IMR-90 (cell line): ENCODE measurements around the gene GSG1L. TPM values are rescaled to one million over a fixed set of nuclear protein-coding genes. Genes with fewer than 3 reads are reported as not detected.

ENCODE experiments used
- ATAC-seq: fragments of 200-7000 bp; cut with Tn5 transposase; 2 replicates; pipeline ENCODE4 v1.9.1; 2020; ENCODE audit warnings: low read depth, mild to moderate bottlenecking, moderate library complexity
- BruUV-seq: library from RNA; stranded (reverse); fragments of 400-500 nt; replicated peaks from 2 replicates; lab custom pipeline; 2021; lab: Mats Ljungman, UMichigan
- CTCF ChIA-PET: fragments of 300-600 bp; formaldehyde crosslinking; extraction: SDS; loops from one replicate; lab custom pipeline; 2021; ENCODE audit warnings: antibody characterized with exemption; lab: Yijun Ruan, JAX
- POLR2A ChIA-PET: fragments of 300-600 bp; sonication (Branson Sonifier 250); formaldehyde crosslinking; loops from one replicate; lab custom pipeline; 2022; ENCODE audit warnings: antibody characterized with exemption; ENCODE audit not compliant: unreplicated experiment; lab: Charles Lee
- DNase-seq: peaks from one replicate; pipeline ENCODE4 v3.0.0; 2013
- H2AFZ ChIP-seq: replicated peaks from 2 replicates; pipeline ENCODE3; 2013; ENCODE audit warnings: low read length, mild to moderate bottlenecking; ENCODE audit not compliant: poor library complexity
- H2AK5ac ChIP-seq: 2 replicates; pipeline ENCODE4 v1.6.1; 2013; ENCODE audit warnings: low read depth, low read length, inconsistent platforms
- H2AK9ac ChIP-seq: replicated peaks from 2 replicates; pipeline ENCODE3; 2013; ENCODE audit warnings: mild to moderate bottlenecking, low read depth, low read length, moderate library complexity; ENCODE audit not compliant: poor library complexity
- H2BK120ac ChIP-seq: 2 replicates; pipeline ENCODE4 v1.6.1; 2013; ENCODE audit warnings: low read depth, low read length, inconsistent platforms
- H2BK15ac ChIP-seq: 3 replicates; pipeline ENCODE4 v1.6.1; 2013; ENCODE audit warnings: low read depth, low read length, inconsistent platforms
- H2BK20ac ChIP-seq: 2 replicates; pipeline ENCODE4 v1.6.1; 2013; ENCODE audit warnings: low read depth, mild to moderate bottlenecking, inconsistent platforms, low read length, moderate library complexity
- H2BK5ac ChIP-seq: 2 replicates; pipeline ENCODE4 v1.6.1; 2013; ENCODE audit warnings: mild to moderate bottlenecking, low read depth, low read length, inconsistent platforms; ENCODE audit not compliant: poor library complexity, severe bottlenecking
- H3K14ac ChIP-seq: replicated peaks from 2 replicates; pipeline ENCODE4 v1.6.1; 2013; ENCODE audit warnings: low read depth, low read length, inconsistent platforms
- H3K18ac ChIP-seq: 2 replicates; pipeline ENCODE4 v1.6.1; 2013; ENCODE audit warnings: low read depth, low read length, control low read depth
- H3K23ac ChIP-seq: 2 replicates; pipeline ENCODE4 v1.6.1; 2013; ENCODE audit warnings: low read depth, low read length, inconsistent platforms
- H3K27ac ChIP-seq: 2 replicates; pipeline ENCODE4 v1.5.1; 2013; ENCODE audit warnings: mild to moderate bottlenecking, control low read depth, low read length; ENCODE audit not compliant: insufficient read depth
- H3K27me3 ChIP-seq: 2 replicates; pipeline ENCODE4 v1.6.1; 2013; ENCODE audit warnings: low read length; ENCODE audit not compliant: control insufficient read depth, insufficient read depth
- H3K36me3 ChIP-seq: 2 replicates; pipeline ENCODE4 v1.6.1; 2013; ENCODE audit warnings: low read length, mixed read lengths; ENCODE audit not compliant: control insufficient read depth, insufficient read depth
- H3K4ac ChIP-seq: 2 replicates; pipeline ENCODE4 v1.6.1; 2013; ENCODE audit warnings: low read depth, low read length, inconsistent platforms
- H3K4me1 ChIP-seq: 2 replicates; pipeline ENCODE4 v1.6.1; 2013; ENCODE audit warnings: low read length, mixed read lengths; ENCODE audit not compliant: control insufficient read depth, insufficient read depth
- H3K4me2 ChIP-seq: 2 replicates; pipeline ENCODE4 v1.6.1; 2013; ENCODE audit warnings: low read depth, mild to moderate bottlenecking, control low read depth, low read length, moderate library complexity
- H3K4me3 ChIP-seq: 2 replicates; pipeline ENCODE4 v1.5.1; 2013; ENCODE audit warnings: low read depth, mild to moderate bottlenecking, control low read depth, low read length, moderate library complexity; ENCODE audit not compliant: insufficient read depth
- H3K56ac ChIP-seq: 2 replicates; pipeline ENCODE4 v1.6.1; 2013; ENCODE audit warnings: low read length, inconsistent platforms; ENCODE audit not compliant: insufficient read depth; ENCODE audit errors: extremely low read depth
- H3K79me1 ChIP-seq, 2 experiments: 2 replicates each; pipeline ENCODE4 v1.6.1; 2013; ENCODE audit warnings: low read length in 2 of 2, inconsistent platforms in 1 of 2, low read depth in 1 of 2
- H3K9ac ChIP-seq: 2 replicates; pipeline ENCODE4 v1.6.1; 2013; ENCODE audit warnings: low read depth, low read length, control low read depth
- H3K9me1 ChIP-seq: 2 replicates; pipeline ENCODE4 v1.6.1; 2013; ENCODE audit warnings: low read length, inconsistent platforms; ENCODE audit not compliant: insufficient read depth
- H3K9me3 ChIP-seq: 2 replicates; pipeline ENCODE4 v1.6.1; 2013; ENCODE audit warnings: low read length; ENCODE audit not compliant: control insufficient read depth, insufficient read depth
- H4K20me1 ChIP-seq: 2 replicates; pipeline ENCODE4 v1.6.1; 2013; ENCODE audit warnings: low read length, inconsistent platforms; ENCODE audit not compliant: insufficient read depth
- H4K5ac ChIP-seq: 2 replicates; pipeline ENCODE4 v1.6.1; 2013; ENCODE audit warnings: mild to moderate bottlenecking, low read depth, low read length, control low read depth
- H4K8ac ChIP-seq, 2 experiments: 2 replicates each; pipeline ENCODE4 v1.6.1; 2013; ENCODE audit warnings: low read depth in 2 of 2, low read length in 2 of 2, control low read depth in 1 of 2, inconsistent platforms in 1 of 2
- H4K91ac ChIP-seq: 2 replicates; pipeline ENCODE4 v1.6.1; 2013; ENCODE audit warnings: low read depth, low read length, inconsistent platforms; ENCODE audit not compliant: insufficient read depth
- BHLHE40 ChIP-seq: fragments of 150-350 bp; IDR thresholded peaks from 2 replicates; pipeline ENCODE4 v1.6.1; 2016; ENCODE audit warnings: mild to moderate bottlenecking, low read depth, low read length
- CEBPB ChIP-seq: IDR thresholded peaks from 2 replicates; pipeline ENCODE4 v1.6.1; 2012; ENCODE audit warnings: low read depth, low read length, improper control_type of control experiment
- CHD1 ChIP-seq: IDR thresholded peaks from 2 replicates; pipeline ENCODE4 v1.6.1; 2012; ENCODE audit warnings: low read depth, low read length, improper control_type of control experiment
- ELK1 ChIP-seq: fragments of 150-350 bp; IDR thresholded peaks from 2 replicates; pipeline ENCODE4 v1.6.1; 2016; ENCODE audit warnings: low read depth, mild to moderate bottlenecking, low read length, moderate library complexity, borderline replicate concordance
- FOS ChIP-seq: fragments of 150-350 bp; IDR thresholded peaks from 2 replicates; pipeline ENCODE4 v1.6.1; 2016; ENCODE audit warnings: low read depth, low read length
- MAFK ChIP-seq: IDR thresholded peaks from 2 replicates; pipeline ENCODE4 v1.6.1; 2012; ENCODE audit warnings: low read depth, low read length, improper control_type of control experiment
- MAZ ChIP-seq: IDR thresholded peaks from 2 replicates; pipeline ENCODE4 v1.6.1; 2012; ENCODE audit warnings: low read depth, mild to moderate bottlenecking, low read length, improper control_type of control experiment, moderate library complexity, borderline replicate concordance
- MXI1 ChIP-seq: IDR thresholded peaks from 2 replicates; pipeline ENCODE4 v1.6.1; 2012; ENCODE audit warnings: low read depth, mild to moderate bottlenecking, low read length, moderate library complexity, borderline replicate concordance
- RCOR1 ChIP-seq: IDR thresholded peaks from 2 replicates; pipeline ENCODE4 v1.6.1; 2012; ENCODE audit warnings: mild to moderate bottlenecking, low read length, improper control_type of control experiment; ENCODE audit not compliant: insufficient replicate concordance
- SMC3 ChIP-seq: fragments of 150-350 bp; IDR thresholded peaks from 2 replicates; pipeline ENCODE4 v1.6.1; 2016; ENCODE audit warnings: low read depth, mild to moderate bottlenecking, antibody characterized with exemption, low read length, moderate library complexity
- WGBS, 2 experiments: methylation state at CpG; one replicate each; pipeline versions ENCODE4 v1.1.5 to v1.1.7; 2013; ENCODE audit warnings: missing lambda C conversion rate in 2 of 2; ENCODE audit not compliant: insufficient read length in 1 of 2; ENCODE audit errors: extremely low coverage in 2 of 2; 5-methylcytosine and 5-hydroxymethylcytosine counted together
- dilution Hi-C: fragments of 300-500 bp; cut with HindIII; formaldehyde crosslinking; loops from one replicate; pipeline ENCODE4 v1.14.3; 2018; ENCODE audit warnings: low sequenced_read_pairs; ENCODE audit not compliant: unreplicated experiment
- in situ Hi-C: fragments of 300-500 bp; cut with MboI; formaldehyde crosslinking; loops from 3 replicates; pipeline ENCODE4 v1.14.3; 2019; ENCODE audit warnings: low sequenced_read_pairs, inconsistent platforms, mixed read lengths
- intact Hi-C: fragments of 100-400 bp; cut with micrococcal nuclease; formaldehyde crosslinking; loops from 2 replicates; pipeline ENCODE4 v1.10.0; 2022
- polyA plus RNA-seq, 3 experiments: library from polyadenylated mRNA; depleted of rRNA; stranded (reverse); fragments of >200 nt; gene quantifications; 2 replicates each; pipeline ENCODE4 v1.2.3, GENCODE V29; 2012; ENCODE audit warnings: low replicate concordance in 1 of 3
- total RNA-seq: library from RNA; depleted of rRNA; stranded (reverse); fragments of >200 nt; gene quantifications from 2 replicates; pipeline ENCODE4 v1.2.3, GENCODE V29; 2012

Gene GSG1L
- total and polyA plus RNA-seq, 2 of the 4 experiments (the other 2 are of a cell fraction) = not detected

GRCh38 chr16:27759301-27759871, 304.1 kb downstream of the GSG1L start:
- Histone ChIP-seq H3K9me1 (peaks cover 9% of the 10 kb centered on the region), H3K36me3 (peaks cover 19% of the 10 kb centered on the region), H3K9me3 (peaks cover 2% of the 10 kb centered on the region), H3K56ac (no peak overlapping the region), H3K79me1 (no peaks in the 10 kb centered on the region), H3K27ac (no peak overlapping the region), H2BK15ac (no peak overlapping the region; the same call in 2 of the 3 replicates), H3K27me3 (no peaks in the 10 kb centered on the region), H3K4ac (peak overlapping the region; percentile 36), H4K91ac (peak overlapping the region; percentile 9; the same call in 1 of the 2 replicates), H4K20me1 (0 out of 2 replicates have a peak, but pooled peaks cover 4% of the 10 kb centered on the region), H4K5ac (no peak overlapping the region), H3K14ac (peak overlapping the region; percentile 61), H3K9ac (no peak overlapping the region), H2BK20ac (peak overlapping the region; percentile 65), H2AK9ac (peak overlapping the region; percentile 2), H3K23ac (no peak overlapping the region), H2BK5ac (peak overlapping the region; percentile 77), H2BK120ac (peak overlapping the region; percentile 53; the same call in 1 of the 2 replicates), H2AK5ac (peak overlapping the region; percentile 23; the same call in 1 of the 2 replicates), H3K4me2 (no peak overlapping the region), H4K8ac (peak overlapping the region in 1 of 2 experiments; percentile 49; a peak in 2 of 4 replicates), H2AFZ (peak overlapping the region; percentile 74), H3K4me1 (peaks cover 6% of the 10 kb centered on the region), H3K4me3 (no peak overlapping the region), H3K18ac (no peak overlapping the region)
- peak; percentile 72 for DNase-seq
- TF ChIP-seq ELK1 (no peak), BHLHE40 (no peak), RCOR1 (no peak), SMC3 (no peak), FOS (no peak), MAFK (no peak), CEBPB (no peak), MAZ (no peak), MXI1 (no peak), CHD1 (no peak)
- POLR2A ChIA-PET = no interaction called here
- in situ Hi-C loops (no loop called here), dilution Hi-C loops (no loop called here), intact Hi-C loops (no loop called here)
- ATAC-seq = peak; percentile 83
- CTCF ChIA-PET = no interaction called here
- WGBS, 2 experiments = 84% methylated on average over 6 of the region's 9 CpGs; no CpG with 5 or more reads in 1 of the 2 experiments
- no TSS peak for BruUV-seq
